K562 (cell line): ENCODE results near the gene SHB. TPM values are rescaled to one million over a fixed set of nuclear protein-coding genes. Genes with fewer than 3 reads are reported as not detected.

ENCODE experiments used
- ARNT ChIP-seq, 2 experiments: fragments of 450-650 bp; IDR thresholded peaks; 2 replicates each; pipeline ENCODE4 v1.6.1; 2016; ENCODE audit warnings: mild to moderate bottlenecking in 1 of 2
- CBX2 ChIP-seq: fragments of 200-600 bp; sonication (generic); IDR thresholded peaks from one replicate; pipeline ENCODE4 v1.6.1; 2012; ENCODE audit warnings: mild to moderate bottlenecking, low read length, inconsistent platforms; ENCODE audit not compliant: insufficient read depth, poor library complexity, severe bottlenecking
- HDGF ChIP-seq: fragments of 450-650 bp; IDR thresholded peaks from 2 replicates; pipeline ENCODE4 v1.6.1; 2016
- HMBOX1 ChIP-seq: sonication (generic); IDR thresholded peaks from 2 replicates; pipeline ENCODE4 v1.6.1; 2016
- KLF1 ChIP-seq: fragments of 450-650 bp; IDR thresholded peaks from 2 replicates; pipeline ENCODE4 v1.6.1; 2016; ENCODE audit warnings: missing genetic modification characterization, missing compliant biosample characterization
- MTF1 ChIP-seq: fragments of 250-450 bp; sonication (Bioruptor Pico); IDR thresholded peaks from 2 replicates; pipeline ENCODE4 v1.9.0; 2021; ENCODE audit warnings: moderate library complexity, mild to moderate bottlenecking, inconsistent platforms, borderline replicate concordance
- NUFIP1 ChIP-seq: fragments of 450-650 bp; IDR thresholded peaks from 2 replicates; pipeline ENCODE4 v1.6.1; 2018; ENCODE audit not compliant: partially characterized antibody
- PHTF2 ChIP-seq: fragments of 250-450 bp; sonication (Bioruptor Pico); IDR thresholded peaks from 2 replicates; pipeline ENCODE4 v1.5.0; 2021; ENCODE audit warnings: mild to moderate bottlenecking
- PKNOX1 ChIP-seq: fragments of 450-650 bp; IDR thresholded peaks from 2 replicates; pipeline ENCODE4 v1.6.1; 2016
- PRMT5 ChIP-seq: sonication (generic); formaldehyde crosslinking; IDR thresholded peaks from 2 replicates; pipeline ENCODE4 v1.5.0; 2020; ENCODE audit warnings: missing genetic modification reagents
- RAD21 ChIP-seq, 2 experiments: fragments of 250-450 bp in 1 of 2; fragments of 450-650 bp in 1 of 2; sonication (Bioruptor Pico) in 1 of 2; formaldehyde crosslinking in 1 of 2; IDR thresholded peaks in 1 of 2; conservative IDR thresholded peaks in 1 of 2; 2 replicates each; pipeline versions ENCODE4 v1.4.0 to v1.8.0; 2020 to 2022; ENCODE audit warnings: mild to moderate bottlenecking in 2 of 2, moderate library complexity in 1 of 2
- RAD51 ChIP-seq: fragments of 450-650 bp; IDR thresholded peaks from 2 replicates; pipeline ENCODE4 v1.7.1; 2016; ENCODE audit warnings: low read depth, mild to moderate bottlenecking, borderline replicate concordance
- RBBP5 ChIP-seq: fragments of 200-600 bp; sonication (generic); IDR thresholded peaks from 2 replicates; pipeline ENCODE4 v1.6.1; 2012; ENCODE audit warnings: borderline replicate concordance, mild to moderate bottlenecking, low read length, control low read depth, inconsistent platforms; ENCODE audit not compliant: insufficient read depth, poor library complexity, severe bottlenecking
- SAFB ChIP-seq: fragments of 200-400 bp; formaldehyde crosslinking; IDR thresholded peaks from 2 replicates; pipeline ENCODE4 v1.6.1; 2017; ENCODE audit warnings: low read depth, low read length, borderline replicate concordance
- SMAD2 ChIP-seq: fragments of 150-350 bp; IDR thresholded peaks from 2 replicates; pipeline ENCODE4 v1.6.1; 2014; ENCODE audit warnings: low read depth, mild to moderate bottlenecking, low read length
- SMARCA4 ChIP-seq: fragments of 450-650 bp; IDR thresholded peaks from 2 replicates; pipeline ENCODE4 v1.6.1; 2016
- ZKSCAN3 ChIP-seq: fragments of 250-450 bp; sonication (Bioruptor Pico); IDR thresholded peaks from 2 replicates; pipeline ENCODE4 v1.4.0; 2020
- ZNF212 ChIP-seq: fragments of 450-650 bp; formaldehyde crosslinking; IDR thresholded peaks from 2 replicates; pipeline ENCODE4 v1.4.0; 2020; ENCODE audit warnings: mild to moderate bottlenecking
- ZNF311 ChIP-seq: fragments of 250-450 bp; sonication (Bioruptor Pico); IDR thresholded peaks from 2 replicates; pipeline ENCODE4 v1.4.0; 2020; ENCODE audit warnings: mild to moderate bottlenecking, moderate library complexity
- ZNF436 ChIP-seq: fragments of 250-450, 450-650 bp; sonication (Bioruptor Pico); formaldehyde crosslinking; IDR thresholded peaks from 2 replicates; pipeline ENCODE4 v1.7.0; 2020; ENCODE audit warnings: mild to moderate bottlenecking
- ZNF584 ChIP-seq: fragments of 200-800 bp; sonication (Bioruptor generic); IDR thresholded peaks from 2 replicates; pipeline ENCODE4 v1.6.1; 2016; ENCODE audit warnings: low read depth, mild to moderate bottlenecking, missing genetic modification characterization, missing compliant biosample characterization
- polyA plus RNA-seq, 8 experiments: library from polyadenylated mRNA; depleted of rRNA in 4 of 8; stranded (reverse) in 5 of 8; unstranded in 3 of 8; fragments of >200 nt; fragmentation: Nextera tagmentation in 2 of 8; fragmentation: Illumina TruSeq in 1 of 8; extraction: Ambion mirVana in 2 of 8; extraction: Trizol in 1 of 8; gene quantifications; 2 replicates each; pipeline versions ENCODE4 v1.2.1 to v1.2.3, GENCODE V29; 2011 to 2014; ENCODE audit warnings: inconsistent platforms in 1 of 8, missing spikeins in 1 of 8
- total RNA-seq, 7 experiments: library from RNA; depleted of rRNA in 6 of 7; stranded (reverse); fragments of >200 nt in 6 of 7; fragmentation: Illumina TruSeq in 2 of 7; extraction: Trizol in 2 of 7; gene quantifications; 2 replicates each; pipeline versions ENCODE4 v1.2.1 to v1.2.3, GENCODE V29; 2011 to 2021; ENCODE audit warnings: low replicate concordance in 1 of 7

The SHB gene
- total and polyA plus RNA-seq, 9 of the 15 experiments (the other 6 are each of a cell fraction or from before 2014, with no cell fraction given): 0.78 to 16.0 (median 5.3) TPM

- TF ChIP-seq SMAD2 (no peak), NUFIP1 (no peak), RBBP5 (no peak), RAD51 (no peak), PKNOX1 (peak; percentile 68), ZNF584 (CRISPR knock-in tag) (no peak), MTF1 (CRISPR knock-in tag) (no peak), ARNT (IDR thresholded peaks at IDR 0.05) (no peak), KLF1 (tag) (no peak), SMARCA4 (no peak), PRMT5 (CRISPR knock-in tag) (no peak), ZNF311 (CRISPR knock-in tag) (no peak), HMBOX1 (no peak), HDGF (0 out of 2 replicates have a peak, but pooled peaks have one; percentile 33), ZKSCAN3 (CRISPR knock-in tag) (no peak), RAD21 (CRISPR knock-in tag; conservative IDR thresholded peaks at IDR 0.05 in 1 of 2, IDR thresholded peaks at IDR 0.05 in 1 of 2) (peak in 1 of 2 experiments; percentile 18; a peak in 1 of 4 replicates), SAFB (no peak), ZNF212 (CRISPR knock-in tag) (no peak), ZNF436 (CRISPR knock-in tag) (no peak), CBX2 (no peak), PHTF2 (CRISPR knock-in tag) (no peak)
Observed at GRCh38 chr9:38038307-38039089, 30.5 kb downstream of the SHB start (continued).
